ENCODE results near the gene SLC6A19.

SLC6A19 gene

GRCh38 chr5:1209896-1210776 lies 8.7 kb downstream of the SLC6A19 start:
- DNase-seq (ENCODE audit: low spot score): no peak

- DNase-seq (ENCODE audit: low spot score): no peak
Observed at GRCh38 chr5:1210832-1211251, 9.4 kb downstream of the SLC6A19 start.

GRCh38 chr5:1211701-1212100 lies 10.3 kb downstream of the SLC6A19 start:
- no peak for DNase-seq (ENCODE audit: low spot score)

GRCh38 chr5:1212271-1212670 lies 10.9 kb downstream of the SLC6A19 start:
- DNase-seq (ENCODE audit: low spot score): no peak

GRCh38 chr5:1212881-1213280 lies 11.5 kb downstream of the SLC6A19 start:
- DNase-seq (ENCODE audit: low spot score): no peak

GRCh38 chr5:1213508-1214162 lies 12.2 kb downstream of the SLC6A19 start:
- DNase-seq (ENCODE audit: low spot score): no peak

- DNase-seq (ENCODE audit: low spot score): no peak
Observed at GRCh38 chr5:1214163-1214935, 13.0 kb downstream of the SLC6A19 start.

GRCh38 chr5:1214936-1215220 lies 13.5 kb downstream of the SLC6A19 start:
- DNase-seq (ENCODE audit: low spot score): no peak

- no peak for DNase-seq (ENCODE audit: low spot score)
Observed at GRCh38 chr5:1215320-1216096, 14.1 kb downstream of the SLC6A19 start.

- no peak for DNase-seq (ENCODE audit: low spot score)
Observed at GRCh38 chr5:1216211-1216917, 15.0 kb downstream of the SLC6A19 start.

- DNase-seq (ENCODE audit: low spot score): no peak
Observed at GRCh38 chr5:1216918-1217295, 15.5 kb downstream of the SLC6A19 start.

- no peak for DNase-seq (ENCODE audit: low spot score)
Observed at GRCh38 chr5:1217596-1218206, 16.3 kb downstream of the SLC6A19 start.

- no peak for DNase-seq (ENCODE audit: low spot score)
Observed at GRCh38 chr5:1218351-1219080, 17.1 kb downstream of the SLC6A19 start.

- DNase-seq (ENCODE audit: low spot score): no peak
Observed at GRCh38 chr5:1219098-1219767, 17.8 kb downstream of the SLC6A19 start.

GRCh38 chr5:1219768-1220100 lies 18.3 kb downstream of the SLC6A19 start:
- no peak for DNase-seq (ENCODE audit: low spot score)

- no peak for DNase-seq (ENCODE audit: low spot score)
Observed at GRCh38 chr5:1220351-1220750, 19.0 kb downstream of the SLC6A19 start.

GRCh38 chr5:1220831-1221230 lies 19.4 kb downstream of the SLC6A19 start:
- no peak for DNase-seq (ENCODE audit: low spot score)

GRCh38 chr5:1221721-1222120 lies 20.3 kb downstream of the SLC6A19 start:
- DNase-seq (ENCODE audit: low spot score): no peak

GRCh38 chr5:1222147-1222546 lies 20.8 kb downstream of the SLC6A19 start:
- no peak for DNase-seq (ENCODE audit: low spot score)

Data from globus pallidus (tissue), 1 donor.